OCI-LY7 (cell line): Measurements from ENCODE around the gene FKBP11. TPM values are rescaled to one million over a fixed set of nuclear protein-coding genes. Genes with fewer than 3 reads are reported as not detected.
A peak's percentile ranks its signal among the peaks of the same experiment; 100 is the strongest.

Experiments
- BruUV-seq: library from RNA; stranded (reverse); fragments of 400-500 nt; replicated peaks from 2 replicates; lab custom pipeline; 2021; lab: Mats Ljungman, UMichigan
- CTCF ChIA-PET: fragments of 300-600 bp; sonication (Branson Sonifier 250); formaldehyde crosslinking; loops from one replicate; lab custom pipeline; 2022; ENCODE audit warnings: antibody characterized with exemption; ENCODE audit not compliant: unreplicated experiment; lab: Charles Lee
- POLR2A ChIA-PET: fragments of 300-600 bp; sonication (Branson Sonifier 250); formaldehyde crosslinking; loops from one replicate; lab custom pipeline; 2022; ENCODE audit warnings: antibody characterized with exemption; lab: Charles Lee
- DNase-seq: peaks from one replicate; pipeline ENCODE4 v3.0.0-alpha.2; 2015; ENCODE audit warnings: low spot score
- H2AFZ ChIP-seq: fragments of 200-600 bp; sonication (generic), shearing (Covaris generic); 2 replicates; pipeline ENCODE4 v1.6.1; 2014; ENCODE audit warnings: mild to moderate bottlenecking, antibody characterized with exemption, low read length, moderate library complexity
- H3K27ac ChIP-seq: fragments of 200-600 bp; sonication (generic); 2 replicates; pipeline ENCODE4 v1.5.1; 2014; ENCODE audit warnings: mixed run types, low read depth, mild to moderate bottlenecking, moderate library complexity, low read length, inconsistent platforms; ENCODE audit not compliant: poor library complexity, severe bottlenecking
- H3K36me3 ChIP-seq: fragments of 200-600 bp; sonication (generic); 2 replicates; pipeline ENCODE4 v1.6.1; 2014; ENCODE audit warnings: mild to moderate bottlenecking, antibody characterized with exemption, low read length, moderate library complexity, mixed read lengths; ENCODE audit not compliant: insufficient read depth
- H3K4me1 ChIP-seq: fragments of 200-600 bp; sonication (generic); 2 replicates; pipeline ENCODE4 v1.5.1; 2014; ENCODE audit warnings: mild to moderate bottlenecking, low read length; ENCODE audit not compliant: insufficient read depth, poor library complexity, severe bottlenecking
- H3K4me2 ChIP-seq: fragments of 200-600 bp; sonication (generic); 2 replicates; pipeline ENCODE4 v1.6.1; 2014; ENCODE audit warnings: mild to moderate bottlenecking, low read length
- H3K4me3 ChIP-seq: fragments of 200-600 bp; sonication (generic); 2 replicates; pipeline ENCODE4 v1.5.1; 2014; ENCODE audit warnings: mild to moderate bottlenecking, low read depth, low read length; ENCODE audit not compliant: poor library complexity, severe bottlenecking
- H3K79me2 ChIP-seq: fragments of 200-600 bp; sonication (generic); 2 replicates; pipeline ENCODE4 v1.6.1; 2016; ENCODE audit warnings: low read depth, mild to moderate bottlenecking, low read length, moderate library complexity, mixed read lengths; ENCODE audit not compliant: insufficient read depth
- H3K9me2 ChIP-seq: fragments of 200-600 bp; sonication (generic); 2 replicates; pipeline ENCODE4 v1.6.1; 2016; ENCODE audit warnings: mild to moderate bottlenecking, low read length, mixed read lengths; ENCODE audit not compliant: insufficient read depth
- H3K9me3 ChIP-seq: fragments of 200-600 bp; sonication (generic); 2 replicates; pipeline ENCODE4 v1.6.1; 2014; ENCODE audit warnings: mild to moderate bottlenecking, mixed run types, low read length, mixed read lengths
- H4K20me1 ChIP-seq: fragments of 200-600 bp; sonication (generic); 2 replicates; pipeline ENCODE4 v1.6.1; 2014; ENCODE audit warnings: mild to moderate bottlenecking, antibody characterized with exemption, low read length, moderate library complexity, mixed read lengths; ENCODE audit not compliant: insufficient read depth
- EZH2phosphoT487 ChIP-seq: fragments of 200-600 bp; sonication (generic); IDR thresholded peaks from 2 replicates; pipeline ENCODE4 v1.6.1; 2018; ENCODE audit warnings: low read depth, borderline replicate concordance, mild to moderate bottlenecking, mixed run types, antibody characterized with exemption, low read length, moderate library complexity, mixed read lengths
- intact Hi-C: fragments of 100-400 bp; cut with micrococcal nuclease; formaldehyde crosslinking; loops from one replicate; pipeline ENCODE4 v1.10.0; 2022; ENCODE audit not compliant: unreplicated experiment
- total RNA-seq, 2 experiments: library from RNA; depleted of rRNA in 1 of 2; stranded (reverse); fragments of >200 nt in 1 of 2; shearing (Covaris generic) in 1 of 2; gene quantifications; 2 replicates each; pipeline ENCODE4 v1.2.3, GENCODE V29; 2014 to 2022
- TF ChIP-seq, protein P1 (sequence below): fragments of 200-600 bp; sonication (generic); conservative IDR thresholded peaks from 2 replicates; pipeline ENCODE4 v1.5.1; 2014; ENCODE audit warnings: mild to moderate bottlenecking, antibody characterized with exemption, low read length, moderate library complexity, mixed read lengths

The FKBP11 gene
- total RNA-seq, 2 experiments from 2014 or later, result 18.7 to 66.2 TPM

- Histone ChIP-seq H3K4me2 (no peak overlapping the region), H3K79me2 (no peaks in the 10 kb centered on the region), H3K27ac (no peak overlapping the region), H3K4me3 (no peak overlapping the region), H3K9me3 (no peaks in the 10 kb centered on the region), H4K20me1 (no peaks in the 10 kb centered on the region), H3K9me2 (no peaks in the 10 kb centered on the region), H3K36me3 (no peaks in the 10 kb centered on the region), H3K4me1 (no peaks in the 10 kb centered on the region), H2AFZ (no peak overlapping the region)
- no peak for DNase-seq
- POLR2A ChIA-PET, result no interaction called here
- no TSS peak for BruUV-seq
- TF ChIP-seq, protein P1, sequence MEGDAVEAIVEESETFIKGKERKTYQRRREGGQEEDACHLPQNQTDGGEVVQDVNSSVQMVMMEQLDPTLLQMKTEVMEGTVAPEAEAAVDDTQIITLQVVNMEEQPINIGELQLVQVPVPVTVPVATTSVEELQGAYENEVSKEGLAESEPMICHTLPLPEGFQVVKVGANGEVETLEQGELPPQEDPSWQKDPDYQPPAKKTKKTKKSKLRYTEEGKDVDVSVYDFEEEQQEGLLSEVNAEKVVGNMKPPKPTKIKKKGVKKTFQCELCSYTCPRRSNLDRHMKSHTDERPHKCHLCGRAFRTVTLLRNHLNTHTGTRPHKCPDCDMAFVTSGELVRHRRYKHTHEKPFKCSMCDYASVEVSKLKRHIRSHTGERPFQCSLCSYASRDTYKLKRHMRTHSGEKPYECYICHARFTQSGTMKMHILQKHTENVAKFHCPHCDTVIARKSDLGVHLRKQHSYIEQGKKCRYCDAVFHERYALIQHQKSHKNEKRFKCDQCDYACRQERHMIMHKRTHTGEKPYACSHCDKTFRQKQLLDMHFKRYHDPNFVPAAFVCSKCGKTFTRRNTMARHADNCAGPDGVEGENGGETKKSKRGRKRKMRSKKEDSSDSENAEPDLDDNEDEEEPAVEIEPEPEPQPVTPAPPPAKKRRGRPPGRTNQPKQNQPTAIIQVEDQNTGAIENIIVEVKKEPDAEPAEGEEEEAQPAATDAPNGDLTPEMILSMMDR, result no peak
- TF ChIP-seq EZH2phosphoT487, result no peak
- intact Hi-C loops, result no loop called here
- CTCF ChIA-PET, result no interaction called here
These were observed 18.0 kb downstream of the FKBP11 start for GRCh38 chr12:48907245-48907644.

- H4K20me1 ChIP-seq, result no peaks in the 10 kb centered on the region
- H3K79me2 ChIP-seq, result no peaks in the 10 kb centered on the region
- H3K36me3 ChIP-seq, result no peaks in the 10 kb centered on the region
- no TSS peak for BruUV-seq
- intact Hi-C loops, result no loop called here
- DNase-seq, result peak; percentile 79
- no peak overlapping the region for H2AFZ ChIP-seq
- ChIA-PET CTCF (no interaction called here), POLR2A (interaction anchor here (0.6 kb wide), 1 partner anchor 210 kb away, joined by 8 read pairs; no protein-coding TSS in a partner anchor)
- H3K9me2 ChIP-seq, result no peaks in the 10 kb centered on the region
- H3K4me1 ChIP-seq, result no peaks in the 10 kb centered on the region
- H3K27ac ChIP-seq, result no peak overlapping the region
- TF ChIP-seq EZH2phosphoT487, result no peak
- TF ChIP-seq, protein P1, result peak; percentile 75
- peak overlapping the region; percentile 69 for H3K4me2 ChIP-seq
- H3K4me3 ChIP-seq, result peak overlapping the region; percentile 56
- no peaks in the 10 kb centered on the region for H3K9me3 ChIP-seq
These were observed 21.3 kb downstream of the FKBP11 start for GRCh38 chr12:48903982-48904411.

DNA sequence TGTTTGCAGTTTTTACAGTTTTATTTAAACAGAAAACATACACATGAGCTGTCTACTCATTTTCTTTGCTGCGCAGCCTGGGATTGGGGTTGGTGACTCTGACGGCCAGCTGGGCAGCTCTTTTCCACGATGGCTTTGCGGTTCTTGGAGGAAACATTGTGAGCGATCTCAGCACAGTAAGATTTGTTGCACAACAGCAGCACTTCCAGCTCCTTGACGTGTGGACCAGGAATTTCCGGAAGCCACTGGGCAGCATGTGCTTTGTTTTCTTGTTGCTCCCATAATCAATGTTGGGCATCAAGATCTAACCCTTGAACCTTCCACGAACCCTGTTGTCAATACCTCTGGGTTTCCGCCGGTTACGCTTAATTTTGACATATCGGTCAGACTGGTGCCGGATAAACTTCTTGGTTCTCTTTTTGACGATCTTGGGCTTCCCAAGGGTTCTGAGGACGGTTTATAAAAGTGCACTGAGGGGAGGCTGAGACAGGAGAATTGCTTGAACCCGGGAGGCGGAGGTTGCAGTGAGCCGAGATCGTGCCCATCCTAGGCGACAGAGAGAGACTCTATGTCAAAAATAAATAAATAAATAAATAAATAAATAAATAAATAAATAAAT, 21.8 kb downstream of the FKBP11 start:
- H3K27ac ChIP-seq, result no peak overlapping the region
- POLR2A ChIA-PET, result interaction anchor here (0.6 to 1.0 kb wide), 2 partner anchors 52 to 211 kb away, joined by 3 to 8 read pairs; partner anchors contain the start of gene DDX23
- intact Hi-C loops, result no loop called here
- no peaks in the 10 kb centered on the region for H3K36me3 ChIP-seq
- no peak overlapping the region for H3K4me3 ChIP-seq
- H4K20me1 ChIP-seq, result no peaks in the 10 kb centered on the region
- H3K9me3 ChIP-seq, result no peaks in the 10 kb centered on the region
- no peak for TF ChIP-seq EZH2phosphoT487
- TF ChIP-seq, protein P1, result no peak
- no peaks in the 10 kb centered on the region for H3K9me2 ChIP-seq
- no peak overlapping the region for H3K4me2 ChIP-seq
- DNase-seq, result no peak
- BruUV-seq, result no TSS peak
- CTCF ChIA-PET, result no interaction called here
- H2AFZ ChIP-seq, result no peak overlapping the region
- H3K79me2 ChIP-seq, result no peaks in the 10 kb centered on the region
- no peaks in the 10 kb centered on the region for H3K4me1 ChIP-seq
